NOMO-1 (cell line): ENCODE measurements around the gene BICDL1.

ENCODE experiments used
- DNase-seq, 2 experiments: peaks; one replicate each; lab custom pipeline; 2025; ENCODE audit not compliant: unreplicated experiment in 2 of 2; lab: John Stamatoyannopoulos, UW

Gene BICDL1

GRCh38 chr12:120121766-120122293 is 132.8 kb downstream of the BICDL1 start:
- DNase-seq = no peak

GRCh38 chr12:120125029-120125428 is 136.0 kb downstream of the BICDL1 start:
- DNase-seq = no peak

GRCh38 chr12:120125792-120126634 is 137.0 kb downstream of the BICDL1 start:
- DNase-seq = no peak

GRCh38 chr12:120126635-120127005 is 137.6 kb downstream of the BICDL1 start:
- peak; percentile 87 to 89 for DNase-seq

GRCh38 chr12:120130011-120130410 is 141.0 kb downstream of the BICDL1 start:
- DNase-seq = no peak

- no peak for DNase-seq
These were observed 142.1 kb downstream of the BICDL1 start for GRCh38 chr12:120131116-120131515.

GRCh38 chr12:120132054-120132836 is 143.2 kb downstream of the BICDL1 start:
- DNase-seq = no peak

GRCh38 chr12:120132863-120133385 is 143.9 kb downstream of the BICDL1 start:
- DNase-seq = no peak

GRCh38 chr12:120134307-120134980 is 145.4 kb downstream of the BICDL1 start:
- DNase-seq = no peak

GRCh38 chr12:120136093-120136770 is 147.2 kb downstream of the BICDL1 start:
- no peak for DNase-seq

- no peak for DNase-seq
These were observed 148.8 kb downstream of the BICDL1 start for GRCh38 chr12:120137833-120138232.

GRCh38 chr12:120138366-120138765 is 149.3 kb downstream of the BICDL1 start:
- DNase-seq = no peak

- DNase-seq = no peak
These were observed 150.9 kb downstream of the BICDL1 start for GRCh38 chr12:120139958-120140357.

GRCh38 chr12:120140603-120141002 is 151.6 kb downstream of the BICDL1 start:
- no peak for DNase-seq

GRCh38 chr12:120141336-120141735 is 152.3 kb downstream of the BICDL1 start:
- DNase-seq = no peak

GRCh38 chr12:120142231-120142877 is 153.3 kb downstream of the BICDL1 start:
- no peak for DNase-seq
